H1 (cell line): Measurements from ENCODE around the gene NFASC. TPM values are rescaled to one million over a fixed set of nuclear protein-coding genes. Genes with fewer than 3 reads are reported as not detected.

Source experiments
- CTCF ChIA-PET: fragments of 300-600 bp; sonication (Branson Sonifier 250); formaldehyde crosslinking; loops from one replicate; lab custom pipeline; 2021; ENCODE audit not compliant: partially characterized antibody; lab: Charles Lee
- POLR2A ChIA-PET: fragments of 300-600 bp; sonication (Branson Sonifier 250); formaldehyde crosslinking; loops from one replicate; lab custom pipeline; 2021; ENCODE audit warnings: inconsistent platforms; ENCODE audit not compliant: partially characterized antibody; lab: Charles Lee
- DNase-seq, 2 experiments: peaks; one replicate each; pipeline versions ENCODE4 v3.0.0 to v3.0.0-alpha.2; 2010 to 2022; ENCODE audit warnings: low spot score in 2 of 2, low read depth in 1 of 2, mixed read lengths in 1 of 2
- FAIRE-seq: peaks from 2 replicates; lab custom pipeline; 2011; peaks lifted over from hg19 to GRCh38; lab: Jason Lieb, UNC
- H2AFZ ChIP-seq: 2 replicates; pipeline ENCODE4 v1.8.1; 2012; ENCODE audit warnings: low read length, inconsistent platforms
- H2AK5ac ChIP-seq: 2 replicates; pipeline ENCODE4 v1.6.1; 2013; ENCODE audit warnings: low read depth, low read length
- H2BK120ac ChIP-seq: replicated peaks from 2 replicates; pipeline ENCODE3; 2013; ENCODE audit warnings: low read depth, low read length, inconsistent platforms
- H2BK12ac ChIP-seq: 2 replicates; pipeline ENCODE4 v1.6.1; 2013; ENCODE audit warnings: low read depth, low read length
- H2BK15ac ChIP-seq: 2 replicates; pipeline ENCODE4 v1.6.1; 2013; ENCODE audit warnings: low read length
- H2BK20ac ChIP-seq: 2 replicates; pipeline ENCODE4 v1.6.1; 2013; ENCODE audit warnings: low read length
- H2BK5ac ChIP-seq: 2 replicates; pipeline ENCODE4 v1.6.1; 2013; ENCODE audit warnings: low read depth, low read length
- H3K14ac ChIP-seq: 2 replicates; pipeline ENCODE4 v1.6.1; 2013; ENCODE audit warnings: inconsistent platforms; ENCODE audit not compliant: insufficient read length
- H3K18ac ChIP-seq: 2 replicates; pipeline ENCODE4 v1.6.1; 2013; ENCODE audit warnings: low read length; ENCODE audit errors: extremely low read depth
- H3K23ac ChIP-seq: 2 replicates; pipeline ENCODE4 v1.6.1; 2013; ENCODE audit warnings: inconsistent platforms; ENCODE audit not compliant: insufficient read length
- H3K23me2 ChIP-seq: 2 replicates; pipeline ENCODE4 v1.6.1; 2013; ENCODE audit warnings: low read depth, low read length
- H3K27ac ChIP-seq: 2 replicates; pipeline ENCODE4 v1.6.1; 2011; ENCODE audit warnings: low read depth, low read length, inconsistent platforms
- H3K27me3 ChIP-seq, 4 experiments: replicated peaks in 1 of 4; 1 replicate in 1 of 4; 2 replicates in 3 of 4; pipeline versions ENCODE4 v1.6.1 to v1.8.1; 2011 to 2013; ENCODE audit warnings: low read length in 3 of 4, mild to moderate bottlenecking in 3 of 4, inconsistent platforms in 2 of 4, mixed read lengths in 2 of 4, moderate library complexity in 1 of 4; ENCODE audit not compliant: control insufficient read depth in 3 of 4, insufficient read depth in 3 of 4; ENCODE audit errors: extremely low read depth in 1 of 4
- H3K36me3 ChIP-seq, 4 experiments: 2 replicates each; pipeline versions ENCODE4 v1.6.1 to v1.8.1; 2011 to 2013; ENCODE audit warnings: mild to moderate bottlenecking in 4 of 4, low read length in 3 of 4, moderate library complexity in 2 of 4, control low read depth in 1 of 4, inconsistent platforms in 1 of 4; ENCODE audit not compliant: insufficient read depth in 4 of 4, control insufficient read depth in 2 of 4
- H3K4ac ChIP-seq: replicated peaks from 2 replicates; pipeline ENCODE3; 2013; ENCODE audit warnings: low read length, low read depth, mixed read lengths, inconsistent platforms; ENCODE audit not compliant: insufficient read length
- H3K4me1 ChIP-seq, 4 experiments: replicated peaks in 1 of 4; 1 replicate in 1 of 4; 2 replicates in 3 of 4; pipeline versions ENCODE4 v1.6.1 to v1.8.1; 2011 to 2013; ENCODE audit warnings: low read length in 3 of 4, inconsistent platforms in 2 of 4, mixed read lengths in 1 of 4; ENCODE audit not compliant: insufficient read depth in 4 of 4, control insufficient read depth in 3 of 4
- H3K4me2 ChIP-seq, 2 experiments: 2 replicates each; pipeline versions ENCODE4 v1.6.1 to v1.8.1; 2011 to 2013; ENCODE audit warnings: low read depth in 2 of 2, low read length in 2 of 2, control low read depth in 1 of 2, inconsistent platforms in 1 of 2, mild to moderate bottlenecking in 1 of 2; ENCODE audit not compliant: insufficient read depth in 1 of 2
- H3K4me3 ChIP-seq, 4 experiments: fragments of 200-600, 300-600 bp in 1 of 4; sonication (generic), shearing (Covaris generic), sonication (Bioruptor Twin) in 1 of 4; 2 replicates each; pipeline versions ENCODE4 v1.5.1 to v1.8.1; 2011 to 2016; ENCODE audit warnings: low read length in 4 of 4, low read depth in 3 of 4, control low read depth in 2 of 4, inconsistent platforms in 2 of 4, mild to moderate bottlenecking in 2 of 4, mixed read lengths in 1 of 4, moderate library complexity in 1 of 4; ENCODE audit not compliant: insufficient read depth in 2 of 4; ENCODE audit errors: extremely low read depth in 1 of 4
- H3K56ac ChIP-seq: replicated peaks from 2 replicates; pipeline ENCODE3; 2013; ENCODE audit warnings: low read depth, mild to moderate bottlenecking, mixed read lengths, low read length, inconsistent platforms; ENCODE audit not compliant: insufficient read length
- H3K79me1 ChIP-seq: 2 replicates; pipeline ENCODE4 v1.6.1; 2013; ENCODE audit warnings: low read depth, low read length, control low read depth
- H3K79me2 ChIP-seq, 2 experiments: 2 replicates each; pipeline versions ENCODE4 v1.6.1 to v1.8.1; 2012 to 2013; ENCODE audit warnings: low read length in 2 of 2, mild to moderate bottlenecking in 2 of 2, inconsistent platforms in 1 of 2; ENCODE audit not compliant: insufficient read depth in 2 of 2, control insufficient read depth in 1 of 2
- H3K9ac ChIP-seq, 4 experiments: replicated peaks in 1 of 4; 1 replicate in 1 of 4; 2 replicates in 3 of 4; pipeline versions ENCODE4 v1.6.1 to v1.8.1; 2011 to 2013; ENCODE audit warnings: low read depth in 3 of 4, low read length in 3 of 4, control low read depth in 2 of 4, mild to moderate bottlenecking in 2 of 4, moderate library complexity in 2 of 4, inconsistent platforms in 1 of 4; ENCODE audit errors: extremely low read depth in 1 of 4
- H3K9me3 ChIP-seq, 2 experiments: 2 replicates each; pipeline versions ENCODE4 v1.6.1 to v1.8.1; 2012 to 2013; ENCODE audit warnings: mild to moderate bottlenecking in 2 of 2, moderate library complexity in 2 of 2, control low read depth in 1 of 2, inconsistent platforms in 1 of 2, low read depth in 1 of 2, low read length in 1 of 2, mixed read lengths in 1 of 2; ENCODE audit not compliant: insufficient read depth in 2 of 2
- H4K20me1 ChIP-seq, 2 experiments: replicated peaks in 1 of 2; 2 replicates each; pipeline versions ENCODE3 to v1.8.1; 2011 to 2013; ENCODE audit warnings: inconsistent platforms in 2 of 2, low read length in 2 of 2, mild to moderate bottlenecking in 1 of 2; ENCODE audit not compliant: insufficient read depth in 2 of 2, control insufficient read depth in 1 of 2
- H4K5ac ChIP-seq: 2 replicates; pipeline ENCODE4 v1.6.1; 2013; ENCODE audit warnings: low read length, low read depth, mixed read lengths, inconsistent platforms; ENCODE audit not compliant: insufficient read length
- H4K8ac ChIP-seq: 2 replicates; pipeline ENCODE4 v1.8.0; 2013; ENCODE audit warnings: mild to moderate bottlenecking, moderate library complexity, low read length, inconsistent platforms; ENCODE audit not compliant: insufficient read depth; ENCODE audit errors: extremely low read depth
- H4K91ac ChIP-seq: replicated peaks from 2 replicates; pipeline ENCODE3; 2013; ENCODE audit warnings: low read length, mixed read lengths, inconsistent platforms; ENCODE audit not compliant: insufficient read length
- ASH2L ChIP-seq: fragments of 200-600, 300-600 bp; sonication (generic); IDR thresholded peaks from one replicate; pipeline ENCODE4 v1.7.1; 2017; ENCODE audit warnings: low read length
- BACH1 ChIP-seq: IDR thresholded peaks from 2 replicates; pipeline ENCODE4 v1.6.1; 2012; ENCODE audit warnings: low read length, improper control_type of control experiment
- BRCA1 ChIP-seq: IDR thresholded peaks from 2 replicates; pipeline ENCODE4 v1.6.1; 2012; ENCODE audit warnings: low read depth, low read length, improper control_type of control experiment
- CBX8 ChIP-seq: fragments of 300-800, 300-1000 bp; sonication (generic); IDR thresholded peaks from 2 replicates; pipeline ENCODE4 v1.7.1; 2016; ENCODE audit warnings: low read depth, low read length, borderline replicate concordance
- EZH2 ChIP-seq: fragments of 200-600 bp; sonication (generic); IDR thresholded peaks from 2 replicates; pipeline ENCODE4 v1.7.1; 2012; ENCODE audit warnings: low read depth, mild to moderate bottlenecking, moderate library complexity, low read length, inconsistent platforms; ENCODE audit not compliant: severe bottlenecking
- FOSL1 ChIP-seq: IDR thresholded peaks from 2 replicates; pipeline ENCODE4 v1.6.1; 2011; ENCODE audit warnings: mild to moderate bottlenecking, low read depth, low read length, moderate library complexity; ENCODE audit not compliant: insufficient read depth
- HDAC2 ChIP-seq, 2 experiments: fragments of 300-600 bp in 1 of 2; sonication (generic) in 1 of 2; IDR thresholded peaks; 2 replicates each; pipeline ENCODE4 v1.6.1; 2011 to 2012; ENCODE audit warnings: low read depth in 2 of 2, low read length in 2 of 2, mild to moderate bottlenecking in 2 of 2, moderate library complexity in 2 of 2, borderline replicate concordance in 1 of 2, inconsistent platforms in 1 of 2
- HDAC6 ChIP-seq: IDR thresholded peaks from one replicate; pipeline ENCODE4 v1.7.1; 2012; ENCODE audit warnings: low read depth, mild to moderate bottlenecking, inconsistent platforms, low read length, moderate library complexity
- POLR2A ChIP-seq, 2 experiments: IDR thresholded peaks; 1 replicate in 1 of 2; 2 replicates in 1 of 2; pipeline ENCODE4 v1.6.1; 2011; ENCODE audit warnings: low read depth in 2 of 2, low read length in 2 of 2, mild to moderate bottlenecking in 2 of 2; ENCODE audit errors: control extremely low read depth in 1 of 2
- SAP30 ChIP-seq: fragments of 300-600 bp; sonication (generic); IDR thresholded peaks from 2 replicates; pipeline ENCODE4 v1.7.1; 2012; ENCODE audit warnings: low read length, moderate library complexity, mild to moderate bottlenecking, inconsistent platforms; ENCODE audit not compliant: insufficient read depth, insufficient replicate concordance
- SP4 ChIP-seq: IDR thresholded peaks from 2 replicates; pipeline ENCODE4 v1.6.1; 2012; ENCODE audit warnings: low read length, inconsistent platforms
- TCF12 ChIP-seq: IDR thresholded peaks from 2 replicates; pipeline ENCODE4 v1.6.1; 2011; ENCODE audit warnings: low read depth, mild to moderate bottlenecking, low read length
- YY1 ChIP-seq: IDR thresholded peaks from 2 replicates; pipeline ENCODE4 v1.6.1; 2011; ENCODE audit warnings: low read depth, mild to moderate bottlenecking, low read length
- WGBS, 2 experiments: shearing (Covaris generic) in 1 of 2; methylation state at CpG; one replicate each; pipeline versions ENCODE4 v1.1.6 to v1.1.7; 2013 to 2015; ENCODE audit warnings: low lambda C conversion rate in 2 of 2, mixed read lengths in 2 of 2, inconsistent platforms in 1 of 2, low coverage in 1 of 2, missing lambda C conversion rate in 1 of 2; ENCODE audit not compliant: insufficient replicate concordance in 2 of 2, insufficient coverage in 1 of 2, insufficient read length in 1 of 2; ENCODE audit errors: extremely low coverage in 1 of 2, missing lambda C conversion rate in 1 of 2; 5-methylcytosine and 5-hydroxymethylcytosine counted together
- polyA plus RNA-seq, 7 experiments: library from polyadenylated mRNA; depleted of rRNA in 3 of 7; stranded (reverse) in 5 of 7; unstranded in 2 of 7; fragments of >200 nt in 5 of 7; fragments of 200-250 nt in 2 of 7; gene quantifications; 1 replicate in 5 of 7; 2 replicates in 1 of 7; 4 replicates in 1 of 7; pipeline versions ENCODE4 v1.2.1 to v1.2.3, GENCODE V29; 2011 to 2013; ENCODE audit warnings: missing spikeins in 2 of 7, mixed read lengths in 2 of 7
- total RNA-seq: library from RNA; stranded (reverse); fragmentation: NEBNext Ultra II Directional; extraction: Animal tissue kit (Norgen Biotek cat#: 25700); gene quantifications from 2 replicates; pipeline ENCODE4 v1.2.1, GENCODE V29; 2021

The NFASC gene
- total and polyA plus RNA-seq, 2 of the 8 experiments (the other 6 are each of a cell fraction or from before 2014, with no cell fraction given) = 5.0 to 15.2 TPM

- CTCF ChIA-PET = interaction anchor here (0.6 to 38.9 kb wide), 6 partner anchors 9 to 249 kb away, joined by 3 to 1336 read pairs (median 6); no protein-coding TSS in a partner anchor
- no peak for FAIRE-seq
- POLR2A ChIA-PET = interaction anchor here (0.7 to 1.7 kb wide), 5 partner anchors 10 to 120 kb away, joined by 3 to 4 read pairs (median 3); no protein-coding TSS in a partner anchor
- TF ChIP-seq YY1 (no peak), SP4 (no peak), BACH1 (no peak), FOSL1 (no peak), EZH2 (no peak), ASH2L (no peak), POLR2A (IDR thresholded peaks at IDR 0.05; ENCODE audit: control extremely low read depth in 1 of 2, low read depth in 2 of 2, low read length in 2 of 2) (no peak), TCF12 (no peak), HDAC6 (no peak), HDAC2 (IDR thresholded peaks at IDR 0.05; ENCODE audit: borderline replicate concordance in 1 of 2, low read depth in 2 of 2, low read length in 2 of 2) (no peak), BRCA1 (no peak), CBX8 (no peak), SAP30 (no peak)
Observed at GRCh38 chr1:205071801-205072200, 201.1 kb downstream of the NFASC start.

More at GRCh38 chr1:205071801-205072200, 201.1 kb downstream of the NFASC start:
- no peak overlapping the region for H4K91ac ChIP-seq
- no peak overlapping the region for H2BK5ac ChIP-seq
- H3K23ac ChIP-seq = no peak overlapping the region
- no peak overlapping the region for H2BK120ac ChIP-seq
- no peak overlapping the region for H3K18ac ChIP-seq
- H4K5ac ChIP-seq = no peak overlapping the region
- H3K4me3 ChIP-seq = no peak overlapping the region
- no peak overlapping the region for H3K14ac ChIP-seq
- no peak overlapping the region for H3K56ac ChIP-seq
- H3K9me3 ChIP-seq = no peaks in the 10 kb centered on the region
- H2BK12ac ChIP-seq = no peak overlapping the region
- H2AK5ac ChIP-seq = no peak overlapping the region
- H3K23me2 ChIP-seq = no peaks in the 10 kb centered on the region
- no peak overlapping the region for H2BK20ac ChIP-seq
- no peak overlapping the region for H2AFZ ChIP-seq
- no peak for DNase-seq
- no peaks in the 10 kb centered on the region for H3K27me3 ChIP-seq
- no peak overlapping the region for H3K4me2 ChIP-seq
- no peaks in the 10 kb centered on the region for H3K36me3 ChIP-seq
- H3K9ac ChIP-seq = no peak overlapping the region
- no peaks in the 10 kb centered on the region for H3K79me2 ChIP-seq
- no peak overlapping the region for H4K8ac ChIP-seq
- H4K20me1 ChIP-seq = no peaks in the 10 kb centered on the region
- no peaks in the 10 kb centered on the region for H3K79me1 ChIP-seq
- WGBS, 2 experiments = 84% methylated on average over 12 of the region's 12 CpGs; no CpG with 5 or more reads in 1 of the 2 experiments
- H3K4ac ChIP-seq = no peak overlapping the region
- H3K4me1 ChIP-seq = no peaks in the 10 kb centered on the region
- H3K27ac ChIP-seq = no peak overlapping the region
- H2BK15ac ChIP-seq = no peak overlapping the region
